ENCODE measurements around the gene CAP2. TPM values are rescaled to one million over a fixed set of nuclear protein-coding genes. Genes with fewer than 3 reads are reported as not detected.

Gene CAP2
- total RNA-seq, 1 experiment from 2014 or later: 11.5 TPM

DNA sequence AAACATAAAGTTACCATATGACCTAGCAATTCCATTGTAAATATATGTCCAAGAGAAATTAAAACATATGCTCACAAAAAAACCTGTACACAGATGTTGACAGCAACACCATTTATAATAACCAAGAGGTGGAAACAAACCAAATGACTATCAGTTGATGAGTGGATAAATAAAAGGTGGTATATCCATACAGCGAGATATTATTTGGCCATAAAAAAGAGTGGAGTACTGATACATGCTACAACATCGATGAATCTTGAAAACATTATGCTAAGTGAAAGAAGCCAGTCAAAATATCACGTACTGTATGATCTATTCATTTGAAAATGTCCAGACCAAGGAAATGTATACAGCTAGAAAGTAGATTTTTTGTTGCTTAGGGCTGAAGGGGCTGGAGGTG lies 2.9 kb downstream of the CAP2 start:
- Mint-ChIP-seq H3K4me3 (no peak overlapping the region), H3K36me3 (ENCODE audit: insufficient read depth in 1 of 3, low read depth in 3 of 3) (peaks cover 13 to 24% (median 15%) of the 10 kb centered on the region in 3 experiments), H3K4me1 (peaks cover 15 to 23% of the 10 kb centered on the region in 2 experiments), H3K27me3 (ENCODE audit: low read depth) (peaks cover 7% of the 10 kb centered on the region), H3K9me3 (peaks cover 3% of the 10 kb centered on the region in 2 experiments; a peak in 1 of 5 replicates), H3K27ac (no peak overlapping the region)
- Histone ChIP-seq H2BK5ac (ENCODE audit: insufficient read length, low read length) (no peak overlapping the region), H4K91ac (ENCODE audit: insufficient read length, low read depth, low read length) (no peak overlapping the region), H3K27ac (ENCODE audit: insufficient read length, low read depth, low read length) (no peak overlapping the region), H3K14ac (ENCODE audit: insufficient read depth, low read length) (no peak overlapping the region), H3K4me1 (ENCODE audit: insufficient read depth, low read length) (no peaks in the 10 kb centered on the region; the same call in 1 of the 2 replicates), H2AK5ac (ENCODE audit: insufficient read length, low read length) (no peak overlapping the region), H4K5ac (ENCODE audit: insufficient read length, low read depth, low read length) (no peak overlapping the region), H4K20me1 (ENCODE audit: control insufficient read depth, insufficient read depth, insufficient read length) (no peaks in the 10 kb centered on the region), H2BK12ac (ENCODE audit: insufficient read length, low read depth, low read length) (no peak overlapping the region), H2BK20ac (ENCODE audit: low read depth, low read length, poor library complexity, severe bottlenecking) (no peak overlapping the region), H4K8ac (replicated peaks; ENCODE audit: insufficient read length, low read depth, low read length) (no peak overlapping the region), H3K79me1 (ENCODE audit: insufficient read depth, low read depth, low read length, poor library complexity, severe bottlenecking) (no peaks in the 10 kb centered on the region), H3K27me3 (ENCODE audit: insufficient read depth, low read length) (no peaks in the 10 kb centered on the region; the same call in 1 of the 2 replicates), H3T11ph (ENCODE audit: low read length) (no peak overlapping the region), H3K23ac (ENCODE audit: insufficient read length, low read depth, low read length) (no peak overlapping the region), H3K18ac (ENCODE audit: insufficient read length, low read depth, low read length) (no peak overlapping the region), H3K4me2 (ENCODE audit: insufficient read depth, insufficient read length, low read length) (no peak overlapping the region), H3K79me2 (ENCODE audit: insufficient read depth, low read length) (no peaks in the 10 kb centered on the region; the same call in 1 of the 2 replicates), H3K23me2 (ENCODE audit: insufficient read length, low read depth, low read length, poor library complexity, severe bottlenecking) (peaks cover 6% of the 10 kb centered on the region), H3K56ac (ENCODE audit: insufficient read length, low read depth, low read length) (no peak overlapping the region), H3K4ac (ENCODE audit: low read depth, low read length) (no peak overlapping the region), H2BK120ac (ENCODE audit: low read depth, low read length, poor library complexity, severe bottlenecking) (no peak overlapping the region), H2AFZ (ENCODE audit: low read length) (no peak overlapping the region), H3K9ac (ENCODE audit: extremely low read depth, insufficient read length, low read length) (no peak overlapping the region), H3K9me3 (ENCODE audit: control insufficient read depth, low read depth, low read length) (no peaks in the 10 kb centered on the region), H2BK15ac (ENCODE audit: low read depth, low read length) (no peak overlapping the region)
- WGBS (ENCODE audit: extremely low coverage, insufficient read length, low lambda C conversion rate): no CpG with 5 or more reads among the region's 3 CpGs
- no peak for DNase-seq
- TF ChIP-seq, protein P1, sequence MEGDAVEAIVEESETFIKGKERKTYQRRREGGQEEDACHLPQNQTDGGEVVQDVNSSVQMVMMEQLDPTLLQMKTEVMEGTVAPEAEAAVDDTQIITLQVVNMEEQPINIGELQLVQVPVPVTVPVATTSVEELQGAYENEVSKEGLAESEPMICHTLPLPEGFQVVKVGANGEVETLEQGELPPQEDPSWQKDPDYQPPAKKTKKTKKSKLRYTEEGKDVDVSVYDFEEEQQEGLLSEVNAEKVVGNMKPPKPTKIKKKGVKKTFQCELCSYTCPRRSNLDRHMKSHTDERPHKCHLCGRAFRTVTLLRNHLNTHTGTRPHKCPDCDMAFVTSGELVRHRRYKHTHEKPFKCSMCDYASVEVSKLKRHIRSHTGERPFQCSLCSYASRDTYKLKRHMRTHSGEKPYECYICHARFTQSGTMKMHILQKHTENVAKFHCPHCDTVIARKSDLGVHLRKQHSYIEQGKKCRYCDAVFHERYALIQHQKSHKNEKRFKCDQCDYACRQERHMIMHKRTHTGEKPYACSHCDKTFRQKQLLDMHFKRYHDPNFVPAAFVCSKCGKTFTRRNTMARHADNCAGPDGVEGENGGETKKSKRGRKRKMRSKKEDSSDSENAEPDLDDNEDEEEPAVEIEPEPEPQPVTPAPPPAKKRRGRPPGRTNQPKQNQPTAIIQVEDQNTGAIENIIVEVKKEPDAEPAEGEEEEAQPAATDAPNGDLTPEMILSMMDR (conservative IDR thresholded peaks at IDR 0.05): no peak
